Nephron (organoid): ENCODE results near the gene IQCH.

Experiments used
- H3K27ac Mint-ChIP-seq, 3 experiments: 2 replicates each; pipeline ENCODE4 v1.8.0; 2020; ENCODE audit warnings: mixed read lengths in 3 of 3, mild to moderate bottlenecking in 2 of 3, moderate library complexity in 1 of 3
- H3K27me3 Mint-ChIP-seq: 2 replicates; pipeline ENCODE4 v1.8.0; 2021; ENCODE audit warnings: low read depth, mild to moderate bottlenecking, moderate library complexity, mixed read lengths
- H3K36me3 Mint-ChIP-seq: 2 replicates; pipeline ENCODE4 v1.8.0; 2020; ENCODE audit warnings: low read depth, mixed read lengths
- H3K4me1 Mint-ChIP-seq: 2 replicates; pipeline ENCODE4 v1.8.0; 2020; ENCODE audit warnings: mixed read lengths
- H3K4me3 Mint-ChIP-seq, 3 experiments: 2 replicates each; pipeline ENCODE4 v1.8.0; 2020; ENCODE audit warnings: mild to moderate bottlenecking in 3 of 3, mixed read lengths in 3 of 3, moderate library complexity in 2 of 3
- H3K9me3 Mint-ChIP-seq: 2 replicates; pipeline ENCODE4 v1.8.0; 2020; ENCODE audit warnings: mixed read lengths
- TF ChIP-seq, protein P1 (sequence below), 3 experiments: fragments of 200-600 bp; sonication (generic); IDR thresholded peaks; one replicate each; pipeline ENCODE4 v1.5.0; 2021; ENCODE audit warnings: antibody characterized with exemption in 3 of 3; ENCODE audit not compliant: unreplicated experiment in 3 of 3

IQCH gene

DNA sequence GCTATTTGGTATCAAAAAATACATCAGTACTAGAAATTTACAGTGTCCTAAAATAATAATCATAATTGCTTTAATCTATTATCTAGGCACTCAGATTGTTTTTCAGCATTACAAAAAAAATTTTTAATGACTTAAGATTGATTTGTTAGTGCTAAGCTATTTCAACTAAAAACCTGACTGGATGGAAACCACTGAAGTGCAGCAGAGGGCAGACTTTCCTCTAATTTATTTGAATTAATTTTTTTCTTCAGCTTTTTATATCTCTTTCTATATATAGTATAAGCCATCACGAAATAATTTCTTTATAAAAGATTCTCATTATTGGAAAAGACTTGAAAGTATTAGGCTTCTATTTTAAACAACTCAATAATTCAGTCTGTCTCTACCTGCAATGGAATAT is 131.4 kb downstream of the IQCH start:
- no peaks in the 10 kb centered on the region for H3K9me3 Mint-ChIP-seq
- no peaks in the 10 kb centered on the region for H3K4me1 Mint-ChIP-seq
- no peak overlapping the region for H3K27ac Mint-ChIP-seq
- H3K4me3 Mint-ChIP-seq: no peak overlapping the region
- H3K27me3 Mint-ChIP-seq: peaks cover 4% of the 10 kb centered on the region
- TF ChIP-seq, protein P1, sequence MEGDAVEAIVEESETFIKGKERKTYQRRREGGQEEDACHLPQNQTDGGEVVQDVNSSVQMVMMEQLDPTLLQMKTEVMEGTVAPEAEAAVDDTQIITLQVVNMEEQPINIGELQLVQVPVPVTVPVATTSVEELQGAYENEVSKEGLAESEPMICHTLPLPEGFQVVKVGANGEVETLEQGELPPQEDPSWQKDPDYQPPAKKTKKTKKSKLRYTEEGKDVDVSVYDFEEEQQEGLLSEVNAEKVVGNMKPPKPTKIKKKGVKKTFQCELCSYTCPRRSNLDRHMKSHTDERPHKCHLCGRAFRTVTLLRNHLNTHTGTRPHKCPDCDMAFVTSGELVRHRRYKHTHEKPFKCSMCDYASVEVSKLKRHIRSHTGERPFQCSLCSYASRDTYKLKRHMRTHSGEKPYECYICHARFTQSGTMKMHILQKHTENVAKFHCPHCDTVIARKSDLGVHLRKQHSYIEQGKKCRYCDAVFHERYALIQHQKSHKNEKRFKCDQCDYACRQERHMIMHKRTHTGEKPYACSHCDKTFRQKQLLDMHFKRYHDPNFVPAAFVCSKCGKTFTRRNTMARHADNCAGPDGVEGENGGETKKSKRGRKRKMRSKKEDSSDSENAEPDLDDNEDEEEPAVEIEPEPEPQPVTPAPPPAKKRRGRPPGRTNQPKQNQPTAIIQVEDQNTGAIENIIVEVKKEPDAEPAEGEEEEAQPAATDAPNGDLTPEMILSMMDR (IDR thresholded peaks at IDR 0.05; ENCODE audit: unreplicated experiment in 3 of 3): peak in 2 of 3 experiments; percentile 10 to 22
- no peaks in the 10 kb centered on the region for H3K36me3 Mint-ChIP-seq

DNA sequence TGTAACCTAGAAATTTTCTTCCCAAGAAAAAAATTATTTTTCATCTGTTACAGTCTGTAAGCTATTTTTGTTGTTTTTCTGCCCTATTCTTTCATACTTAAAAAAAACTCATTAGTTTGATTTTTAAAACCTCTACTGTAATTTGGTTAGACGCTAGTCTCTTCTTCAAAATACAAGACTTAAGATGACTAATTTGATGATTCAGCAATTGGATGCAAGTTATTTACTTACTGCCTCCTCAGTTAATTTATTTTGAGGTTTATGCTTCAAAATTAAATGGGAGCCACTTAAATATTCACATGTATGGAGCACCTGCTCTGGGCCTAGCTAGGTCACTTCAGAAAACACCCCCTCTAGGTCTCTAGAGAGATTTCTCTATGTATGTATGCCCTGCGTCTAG is 132.4 kb downstream of the IQCH start:
- no peaks in the 10 kb centered on the region for H3K36me3 Mint-ChIP-seq
- no peak overlapping the region for H3K4me3 Mint-ChIP-seq
- no peaks in the 10 kb centered on the region for H3K4me1 Mint-ChIP-seq
- H3K27me3 Mint-ChIP-seq: peaks cover 2% of the 10 kb centered on the region
- H3K9me3 Mint-ChIP-seq: no peaks in the 10 kb centered on the region
- TF ChIP-seq, protein P1 (IDR thresholded peaks at IDR 0.05; ENCODE audit: unreplicated experiment in 3 of 3): no peak
- H3K27ac Mint-ChIP-seq: no peak overlapping the region

DNA sequence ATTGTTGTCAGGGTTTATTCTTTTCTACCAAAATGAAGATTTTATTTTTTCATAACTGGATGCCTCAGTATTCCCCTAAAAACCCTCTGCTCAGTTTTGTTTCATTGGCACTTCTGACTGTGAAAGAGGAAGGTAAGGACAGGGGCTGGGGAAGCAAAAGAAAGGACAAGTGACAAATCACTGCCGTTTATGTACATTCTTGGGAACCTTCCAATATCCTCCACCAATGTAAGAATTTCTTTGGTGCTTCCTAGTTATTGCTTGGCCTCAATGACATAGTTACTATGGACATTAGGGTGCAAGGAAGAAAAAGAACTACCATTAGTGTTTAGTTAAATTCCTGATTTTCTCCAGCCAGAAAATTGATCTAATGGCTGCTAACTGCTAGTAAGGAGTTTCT is 135.4 kb downstream of the IQCH start:
- Mint-ChIP-seq H3K36me3 (no peaks in the 10 kb centered on the region), H3K9me3 (no peaks in the 10 kb centered on the region), H3K27me3 (no peaks in the 10 kb centered on the region), H3K27ac (no peak overlapping the region), H3K4me3 (no peak overlapping the region), H3K4me1 (no peaks in the 10 kb centered on the region)
- TF ChIP-seq, protein P1 (IDR thresholded peaks at IDR 0.05; ENCODE audit: unreplicated experiment in 3 of 3): no peak

- H3K27me3 Mint-ChIP-seq: no peaks in the 10 kb centered on the region
- H3K36me3 Mint-ChIP-seq: no peaks in the 10 kb centered on the region
- no peaks in the 10 kb centered on the region for H3K4me1 Mint-ChIP-seq
- H3K27ac Mint-ChIP-seq: no peak overlapping the region
- TF ChIP-seq, protein P1 (IDR thresholded peaks at IDR 0.05; ENCODE audit: unreplicated experiment in 3 of 3): no peak
- no peaks in the 10 kb centered on the region for H3K9me3 Mint-ChIP-seq
- H3K4me3 Mint-ChIP-seq: no peak overlapping the region
These were observed 140.5 kb downstream of the IQCH start for GRCh38 chr15:67394873-67395639.

GRCh38 chr15:67396114-67396513 is 141.5 kb downstream of the IQCH start:
- TF ChIP-seq, protein P1 (IDR thresholded peaks at IDR 0.05; ENCODE audit: unreplicated experiment in 3 of 3): no peak
- no peaks in the 10 kb centered on the region for H3K4me1 Mint-ChIP-seq
- no peaks in the 10 kb centered on the region for H3K36me3 Mint-ChIP-seq
- no peak overlapping the region for H3K4me3 Mint-ChIP-seq
- no peaks in the 10 kb centered on the region for H3K27me3 Mint-ChIP-seq
- H3K27ac Mint-ChIP-seq: no peak overlapping the region
- H3K9me3 Mint-ChIP-seq: no peaks in the 10 kb centered on the region

GRCh38 chr15:67397139-67397538 is 142.6 kb downstream of the IQCH start:
- no peak overlapping the region for H3K27ac Mint-ChIP-seq
- TF ChIP-seq, protein P1 (IDR thresholded peaks at IDR 0.05; ENCODE audit: unreplicated experiment in 3 of 3): peak in 2 of 3 experiments; percentile 11 to 14
- no peak overlapping the region for H3K4me3 Mint-ChIP-seq
- no peaks in the 10 kb centered on the region for H3K36me3 Mint-ChIP-seq
- H3K4me1 Mint-ChIP-seq: peaks cover 4% of the 10 kb centered on the region
- H3K9me3 Mint-ChIP-seq: no peaks in the 10 kb centered on the region
- no peaks in the 10 kb centered on the region for H3K27me3 Mint-ChIP-seq
